HFF-Myc (cell line): ENCODE results near the gene GNA12.

ENCODE experiments used
- DNase-seq: peaks from one replicate; pipeline ENCODE4 v3.0.0-alpha.2; 2011; ENCODE audit warnings: low read depth; ENCODE audit errors: extremely low read depth
- H3K4me3 ChIP-seq: replicated peaks from 2 replicates; pipeline ENCODE4 v1.5.1; 2011; ENCODE audit warnings: low read depth, mild to moderate bottlenecking, control low read depth, low read length
- CTCF ChIP-seq: IDR thresholded peaks from 2 replicates; pipeline ENCODE4 v1.5.1; 2012; ENCODE audit warnings: mild to moderate bottlenecking, low read depth, low read length, control low read depth; ENCODE audit errors: missing control alignments

The GNA12 gene

GRCh38 chr7:2782565-2782964, 61.5 kb downstream of the GNA12 start:
- no peak for TF ChIP-seq CTCF
- no peak for DNase-seq
- H3K4me3 ChIP-seq, result no peak overlapping the region

GRCh38 chr7:2782121-2782520, 62.0 kb downstream of the GNA12 start:
- TF ChIP-seq CTCF, result no peak
- DNase-seq, result no peak
- no peak overlapping the region for H3K4me3 ChIP-seq

DNA sequence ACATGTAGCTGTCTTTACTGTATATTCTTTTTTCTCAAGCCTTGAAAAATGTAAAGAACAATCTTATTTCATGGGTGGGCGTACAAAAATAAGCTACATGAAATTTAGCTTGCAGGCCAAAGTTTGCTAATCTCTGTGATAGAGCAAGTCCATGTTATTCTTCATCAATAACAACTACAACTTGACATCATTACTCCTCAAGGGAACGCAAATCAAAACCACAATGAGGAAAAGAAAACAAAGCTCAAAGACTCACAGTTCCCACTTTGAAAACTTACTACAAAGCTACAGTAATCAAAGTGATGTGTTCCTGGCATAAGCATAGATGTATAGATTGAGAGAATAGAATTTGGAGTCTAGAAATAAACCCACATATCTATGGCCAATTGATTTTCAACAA, 62.5 kb downstream of the GNA12 start:
- no peak for DNase-seq
- no peak overlapping the region for H3K4me3 ChIP-seq
- TF ChIP-seq CTCF, result no peak

DNA sequence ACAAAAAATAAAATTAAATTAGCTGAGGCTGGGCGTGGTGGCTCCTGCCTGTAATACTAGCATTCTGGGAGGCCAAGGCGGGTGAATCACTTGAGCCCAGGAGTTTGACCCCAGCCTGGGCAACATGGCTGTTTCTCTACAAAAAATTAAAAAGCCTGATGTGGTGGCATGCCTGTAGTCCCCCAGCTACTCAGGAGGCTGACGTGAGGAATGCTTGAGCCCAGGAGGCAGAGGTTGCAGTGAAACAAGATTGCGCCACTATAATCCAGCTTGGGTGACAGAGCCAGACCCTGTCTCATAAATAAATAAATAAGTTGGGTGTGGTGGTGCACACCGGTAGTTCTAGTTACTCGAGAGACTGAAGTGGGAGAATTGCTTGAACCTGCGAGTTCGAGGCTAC, 65.1 kb downstream of the GNA12 start:
- TF ChIP-seq CTCF, result no peak
- H3K4me3 ChIP-seq, result no peak overlapping the region
- DNase-seq, result no peak

GRCh38 chr7:2777898-2778535, 66.1 kb downstream of the GNA12 start:
- DNase-seq, result no peak
- TF ChIP-seq CTCF, result no peak
- no peak overlapping the region for H3K4me3 ChIP-seq

DNA sequence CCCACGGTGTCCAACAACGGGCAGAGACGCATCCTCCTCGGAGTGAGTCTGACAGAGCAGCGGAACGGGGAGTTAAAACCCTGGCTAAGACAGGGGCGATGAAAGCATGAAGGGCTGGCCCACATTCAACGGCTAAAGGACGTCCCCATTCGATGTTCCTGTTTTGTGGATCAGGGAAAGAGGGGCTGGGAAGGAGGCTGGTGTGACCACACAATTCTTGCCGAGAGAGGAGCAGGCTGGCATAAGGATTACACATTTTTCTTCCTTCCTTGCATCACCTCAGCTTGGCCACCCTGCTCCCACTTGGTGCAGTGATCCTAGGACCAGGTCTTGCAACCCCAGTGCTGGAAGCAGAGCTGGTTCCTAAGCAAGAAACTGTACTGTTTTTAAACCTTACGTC, 67.7 kb downstream of the GNA12 start:
- TF ChIP-seq CTCF, result no peak
- H3K4me3 ChIP-seq, result no peak overlapping the region

GRCh38 chr7:2775785-2776184, 68.3 kb downstream of the GNA12 start:
- H3K4me3 ChIP-seq, result no peak overlapping the region
- TF ChIP-seq CTCF, result no peak
- DNase-seq, result no peak

More for the DNA sequence above, 67.7 kb downstream of the GNA12 start:
- DNase-seq, result no peak
